HEK293T (cell line): Measurements from ENCODE around the gene CTPS2.

Experiments
- ELF4 ChIP-seq: fragments of 450-650 bp; IDR thresholded peaks from 2 replicates; pipeline ENCODE4 v1.6.1; 2017; ENCODE audit warnings: antibody characterized with exemption
- FOXM1 ChIP-seq: fragments of 450-650 bp; IDR thresholded peaks from 2 replicates; pipeline ENCODE4 v1.6.1; 2017; ENCODE audit warnings: mild to moderate bottlenecking, borderline replicate concordance
- SUZ12 ChIP-seq: fragments of 450-650 bp; IDR thresholded peaks from 2 replicates; pipeline ENCODE4 v1.6.1; 2016; ENCODE audit warnings: mild to moderate bottlenecking
- TARDBP ChIP-seq: fragments of 450-650 bp; IDR thresholded peaks from 2 replicates; pipeline ENCODE4 v1.6.1; 2016
- ZNF384 ChIP-seq: fragments of 450-650 bp; IDR thresholded peaks from 2 replicates; pipeline ENCODE4 v1.6.1; 2016

DNA sequence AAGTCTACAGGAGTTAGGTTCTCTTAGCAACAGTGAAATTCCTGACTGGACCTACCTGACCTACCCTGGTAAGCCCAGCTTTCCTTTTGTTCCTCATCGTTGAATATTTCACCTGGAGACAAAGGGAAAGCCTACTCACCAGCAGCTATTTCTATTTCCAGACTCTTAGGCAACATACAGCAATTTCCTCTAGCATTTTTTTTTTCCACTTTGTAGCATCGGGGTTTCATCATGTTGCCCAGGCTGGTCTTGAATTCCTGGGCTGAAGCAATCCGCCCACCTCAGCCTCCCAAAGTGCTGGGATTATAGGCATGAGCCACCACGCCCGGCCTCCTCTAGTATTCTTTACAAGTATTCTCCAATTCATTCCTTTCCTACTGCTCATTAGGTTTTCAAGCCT lies 69.3 kb downstream of the CTPS2 start:
- TF ChIP-seq SUZ12 (no peak), TARDBP (no peak), ZNF384 (no peak), FOXM1 (no peak), ELF4 (no peak)
